Lower leg skin (tissue), 4 donors: Measurements from ENCODE around the gene TSPAN16. TPM values are rescaled to one million over a fixed set of nuclear protein-coding genes. Genes with fewer than 3 reads are reported as not detected.

ENCODE experiments used
- DNase-seq, 2 donors: peaks; one replicate each; pipeline ENCODE4 v3.0.0-alpha.2; 2019; ENCODE audit warnings: low spot score in 2 of 2
- H3K4me3 ChIP-seq: fragments of 200-600 bp; sonication (generic); 2 replicates; pipeline ENCODE4 v1.5.1; 2017; ENCODE audit warnings: mild to moderate bottlenecking, low read depth; ENCODE audit not compliant: poor library complexity, severe bottlenecking
- POLR2A ChIP-seq, 2 donors: fragments of 450-650 bp; IDR thresholded peaks; one replicate each; pipeline ENCODE4 v1.6.1; 2016 to 2017; ENCODE audit warnings: antibody characterized with exemption in 2 of 2, mild to moderate bottlenecking in 1 of 2, moderate library complexity in 1 of 2
- WGBS, 2 donors: methylation state at CpG; one replicate each; pipeline ENCODE4 v1.1.5; 2018; 5-methylcytosine and 5-hydroxymethylcytosine counted together
- intact Hi-C: fragments of 100-400 bp; cut with DNase I; formaldehyde crosslinking; loops from one replicate; pipeline ENCODE4 v1.15.0; 2023; ENCODE audit warnings: low total_unique reads
- total RNA-seq, 4 donors: library from RNA; depleted of rRNA; stranded (reverse); fragments of >200 nt; gene quantifications; one replicate each; pipeline ENCODE4 v1.1.0, GENCODE V29; 2016
- TF ChIP-seq, protein P1 (sequence below), 3 donors: fragments of 450-650 bp; IDR thresholded peaks; one replicate each; pipeline ENCODE4 v1.5.1; 2016; ENCODE audit warnings: antibody characterized with exemption in 3 of 3, mild to moderate bottlenecking in 3 of 3, moderate library complexity in 2 of 3

Gene TSPAN16
- total RNA-seq, 4 donors from 2014 or later = not detected

DNA sequence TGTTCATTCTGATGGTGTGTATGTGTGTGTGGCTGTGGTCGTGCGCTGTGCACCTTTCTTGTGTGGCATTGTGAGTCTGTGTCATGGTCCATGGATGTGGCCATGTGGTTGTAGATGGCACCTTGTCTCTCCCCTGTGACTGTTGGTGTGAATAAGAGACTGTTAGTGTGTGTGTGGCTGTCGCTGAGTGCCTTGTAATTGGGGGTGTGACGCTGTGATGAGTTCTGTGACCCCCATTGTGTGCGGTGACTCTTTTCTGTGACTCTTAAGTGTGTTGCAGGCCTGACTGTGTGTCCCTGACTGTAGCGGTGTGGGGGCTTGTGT lies 60.1 kb downstream of the TSPAN16 start:
- 79 to 80% methylated on average over 6 of the region's 6 CpGs for WGBS, 2 donors
- intact Hi-C loops = no loop called here
- no peak overlapping the region for H3K4me3 ChIP-seq
- no peak for TF ChIP-seq POLR2A (IDR thresholded peaks at IDR 0.05)
- DNase-seq = no peak

DNA sequence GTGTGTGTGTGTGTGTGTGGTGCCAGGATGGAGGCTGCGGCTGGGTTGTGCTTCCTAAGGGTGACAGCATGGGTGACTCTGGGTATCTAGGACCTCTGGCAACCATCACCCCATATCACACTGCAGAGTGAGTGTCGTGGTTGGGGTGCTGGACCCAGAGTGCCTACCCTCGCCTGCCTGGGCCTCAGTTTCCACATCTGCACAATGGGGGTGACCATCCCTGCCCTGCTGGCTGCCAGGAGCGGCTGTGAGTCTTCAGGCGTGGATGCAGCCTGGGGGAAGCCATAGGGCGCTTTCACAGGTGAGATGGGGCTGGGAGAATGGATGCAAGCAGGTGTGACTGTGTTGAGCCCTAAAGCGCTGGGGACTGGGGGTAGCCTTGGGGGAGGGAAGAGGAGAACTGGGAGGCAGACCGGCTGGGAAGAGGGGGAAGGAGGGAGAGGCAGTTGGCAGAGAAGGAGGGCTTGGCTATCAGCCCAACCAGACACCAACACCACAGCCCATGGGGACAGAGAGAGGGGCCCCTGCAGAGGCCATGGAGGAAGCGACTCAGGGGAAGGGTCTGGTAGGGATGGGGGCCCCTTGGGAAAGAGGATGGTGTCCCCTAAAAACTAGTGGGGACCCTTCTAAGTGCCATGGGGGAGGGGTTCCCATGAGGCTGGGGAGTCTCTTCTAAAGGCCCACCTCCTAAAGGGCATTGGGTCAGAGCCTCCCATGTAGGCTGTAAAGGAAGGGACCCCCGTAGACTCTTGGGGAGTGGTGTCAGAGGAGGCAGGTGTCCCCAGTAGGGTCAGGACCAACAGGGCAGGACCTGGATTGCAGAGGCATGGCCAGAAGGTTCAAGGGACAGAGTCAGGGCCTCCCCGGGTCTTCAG lies 61.0 kb downstream of the TSPAN16 start:
- no peak for TF ChIP-seq POLR2A (IDR thresholded peaks at IDR 0.05)
- TF ChIP-seq, protein P1, sequence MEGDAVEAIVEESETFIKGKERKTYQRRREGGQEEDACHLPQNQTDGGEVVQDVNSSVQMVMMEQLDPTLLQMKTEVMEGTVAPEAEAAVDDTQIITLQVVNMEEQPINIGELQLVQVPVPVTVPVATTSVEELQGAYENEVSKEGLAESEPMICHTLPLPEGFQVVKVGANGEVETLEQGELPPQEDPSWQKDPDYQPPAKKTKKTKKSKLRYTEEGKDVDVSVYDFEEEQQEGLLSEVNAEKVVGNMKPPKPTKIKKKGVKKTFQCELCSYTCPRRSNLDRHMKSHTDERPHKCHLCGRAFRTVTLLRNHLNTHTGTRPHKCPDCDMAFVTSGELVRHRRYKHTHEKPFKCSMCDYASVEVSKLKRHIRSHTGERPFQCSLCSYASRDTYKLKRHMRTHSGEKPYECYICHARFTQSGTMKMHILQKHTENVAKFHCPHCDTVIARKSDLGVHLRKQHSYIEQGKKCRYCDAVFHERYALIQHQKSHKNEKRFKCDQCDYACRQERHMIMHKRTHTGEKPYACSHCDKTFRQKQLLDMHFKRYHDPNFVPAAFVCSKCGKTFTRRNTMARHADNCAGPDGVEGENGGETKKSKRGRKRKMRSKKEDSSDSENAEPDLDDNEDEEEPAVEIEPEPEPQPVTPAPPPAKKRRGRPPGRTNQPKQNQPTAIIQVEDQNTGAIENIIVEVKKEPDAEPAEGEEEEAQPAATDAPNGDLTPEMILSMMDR (IDR thresholded peaks at IDR 0.05) = no peak
- no peak for DNase-seq
- WGBS, 2 donors = 81 to 87% methylated on average over 10 to 11 of the region's 11 CpGs
- no peak overlapping the region for H3K4me3 ChIP-seq
- intact Hi-C loops = no loop called here

DNA sequence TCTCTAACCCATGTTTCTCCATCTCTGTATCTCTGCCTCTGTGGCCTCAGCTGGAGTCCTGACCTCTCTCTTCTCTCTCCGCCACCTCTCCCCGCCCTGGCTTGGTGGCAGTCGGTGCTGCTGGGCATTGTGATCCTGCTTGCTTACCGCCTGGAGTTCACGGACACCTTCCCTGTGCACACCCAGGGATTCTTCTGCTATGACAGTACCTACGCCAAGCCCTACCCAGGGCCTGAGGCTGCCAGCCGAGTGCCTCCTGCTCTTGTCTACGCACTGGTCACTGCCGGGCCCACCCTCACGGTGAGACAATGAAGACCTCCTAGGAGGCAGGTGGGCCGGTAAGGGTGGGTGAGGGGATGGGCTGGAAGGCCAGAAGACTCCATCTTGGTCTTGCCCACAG lies 63.5 kb downstream of the TSPAN16 start:
- DNase-seq = no peak
- intact Hi-C loops = no loop called here
- no peak for TF ChIP-seq POLR2A (IDR thresholded peaks at IDR 0.05)
- TF ChIP-seq, protein P1 (IDR thresholded peaks at IDR 0.05) = no peak
- no peak overlapping the region for H3K4me3 ChIP-seq
- 65 to 67% methylated on average over 9 to 11 of the region's 11 CpGs for WGBS, 2 donors

DNA sequence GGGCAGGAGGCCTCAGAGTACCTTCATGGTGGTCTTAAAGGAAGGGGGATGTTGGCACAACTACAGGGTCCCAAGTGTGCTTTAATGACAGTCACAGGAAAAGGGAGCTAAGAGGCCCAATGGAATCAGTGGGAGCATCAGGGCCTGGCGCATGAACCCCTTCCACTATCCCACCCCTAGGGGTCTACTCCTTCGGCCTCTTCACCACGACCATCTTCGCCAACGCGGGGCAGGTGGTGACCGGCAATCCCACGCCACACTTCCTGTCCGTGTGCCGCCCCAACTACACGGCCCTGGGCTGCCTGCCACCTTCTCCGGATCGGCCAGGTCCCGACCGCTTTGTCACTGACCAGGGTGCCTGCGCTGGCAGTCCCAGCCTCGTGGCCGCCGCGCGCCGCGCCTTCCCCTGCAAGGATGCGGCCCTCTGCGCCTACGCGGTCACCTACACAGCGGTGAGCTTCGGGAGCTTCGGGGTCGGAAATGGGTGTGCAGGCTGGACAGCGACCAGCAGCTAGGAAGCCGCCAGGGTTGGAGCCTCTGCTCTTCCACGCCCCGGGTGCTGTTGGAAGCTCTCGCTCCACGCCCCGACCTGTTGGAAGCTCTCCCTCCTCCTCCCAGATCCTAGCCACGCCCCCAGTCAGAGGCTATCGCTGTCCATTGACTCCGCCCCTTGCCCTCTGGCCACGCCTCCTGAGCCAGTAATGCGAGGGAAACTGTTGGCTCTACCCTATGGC lies 65.2 kb downstream of the TSPAN16 start:
- no peak for DNase-seq
- intact Hi-C loops = no loop called here
- WGBS, 2 donors = 58 to 61% methylated on average over 24 to 43 of the region's 43 CpGs
- H3K4me3 ChIP-seq = no peak overlapping the region
- TF ChIP-seq, protein P1 (IDR thresholded peaks at IDR 0.05) = no peak
- TF ChIP-seq POLR2A (IDR thresholded peaks at IDR 0.05) = no peak

DNA sequence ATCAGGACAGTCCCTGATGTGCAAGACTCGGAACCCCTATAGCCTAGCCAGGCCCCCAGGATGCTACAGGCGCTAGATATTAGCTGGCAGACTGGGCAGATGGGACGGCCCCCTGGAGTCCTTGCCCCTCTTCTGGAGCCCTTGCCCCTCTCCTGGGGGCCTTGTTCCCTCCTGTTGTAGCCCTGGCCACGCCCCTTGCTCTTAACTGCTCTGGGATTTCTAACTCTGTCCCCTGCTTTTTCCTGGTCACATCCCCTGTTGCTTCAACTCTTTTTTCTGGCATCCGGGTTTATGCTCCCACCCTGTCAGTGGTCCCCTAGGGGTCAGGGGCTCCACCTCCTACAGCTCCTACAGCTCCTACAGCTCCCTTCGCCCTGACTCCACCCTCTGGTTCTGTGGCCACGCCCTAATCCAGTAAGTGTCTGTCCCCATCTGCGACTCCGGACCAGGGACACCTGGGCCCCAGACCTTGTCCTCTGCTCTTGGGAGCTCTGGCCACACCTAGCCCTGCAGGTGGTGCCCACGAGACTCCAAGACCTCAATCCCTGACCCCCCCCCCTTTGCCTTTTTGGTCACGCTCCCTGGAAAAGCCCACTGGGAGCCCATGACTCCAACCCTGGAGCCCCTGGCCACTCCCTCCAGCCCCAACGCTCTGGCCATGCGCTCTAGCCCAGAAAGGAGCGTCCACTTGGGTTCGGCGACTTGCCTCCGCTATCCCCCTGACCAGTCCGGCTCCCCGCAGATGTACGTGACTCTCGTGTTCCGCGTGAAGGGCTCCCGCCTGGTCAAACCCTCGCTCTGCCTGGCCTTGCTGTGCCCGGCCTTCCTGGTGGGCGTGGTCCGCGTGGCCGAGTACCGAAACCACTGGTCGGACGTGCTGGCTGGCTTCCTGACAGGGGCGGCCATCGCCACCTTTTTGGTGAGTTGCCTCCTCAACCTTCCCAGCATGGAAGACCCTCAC lies 66.1 kb downstream of the TSPAN16 start:
- intact Hi-C loops = no loop called here
- TF ChIP-seq POLR2A (IDR thresholded peaks at IDR 0.05) = no peak
- TF ChIP-seq, protein P1 (IDR thresholded peaks at IDR 0.05) = no peak
- 87 to 92% methylated on average over 31 to 35 of the region's 35 CpGs for WGBS, 2 donors
- no peak for DNase-seq
- H3K4me3 ChIP-seq = no peak overlapping the region
